Inflammatory macrophage treated with lipopolysaccharide for 1 hour (primary cell): ENCODE results near the gene LGSN.
"Not testable (repeated sequence)": the region's sequence is repeated elsewhere in the genome, so short reads cannot be mapped to it uniquely, and the experiment has no call there.

Experiments
- DNase-seq, 2 donors: peaks; one replicate each; pipeline ENCODE4 v3.0.0-alpha.2; 2020 to 2022

The LGSN gene

GRCh38 chr6:63319939-63320338, at the start of gene LGSN:
LGSN (minus strand) TSS chr6:63319983; CDS start chr6:63319943, 40 bp downstream.
- no peak for DNase-seq

GRCh38 chr6:63368347-63368746, 48.6 kb upstream of the LGSN start:
- no peak for DNase-seq

- not testable (repeated sequence) for DNase-seq
These were observed 42.8 kb upstream of the LGSN start for GRCh38 chr6:63362500-63363120.

- not testable (repeated sequence) for DNase-seq
These were observed 37.6 kb upstream of the LGSN start for GRCh38 chr6:63357384-63357783.

GRCh38 chr6:63355632-63356031, 35.8 kb upstream of the LGSN start:
- DNase-seq, result no peak

- no peak for DNase-seq
These were observed 33.5 kb upstream of the LGSN start for GRCh38 chr6:63353286-63353630.

- DNase-seq, result peak; percentile 90 to 92
These were observed 32.9 kb upstream of the LGSN start for GRCh38 chr6:63352544-63353285.

GRCh38 chr6:63352069-63352543, 32.3 kb upstream of the LGSN start:
- DNase-seq, result peak; percentile 68 to 78

GRCh38 chr6:63349401-63349800, 29.6 kb upstream of the LGSN start:
- DNase-seq, result peak; percentile 45 to 46

GRCh38 chr6:63348836-63349235, 29.1 kb upstream of the LGSN start:
- no peak for DNase-seq

GRCh38 chr6:63347599-63347998, 27.8 kb upstream of the LGSN start:
- DNase-seq, result peak; percentile 47 to 65

GRCh38 chr6:63346217-63346835, 26.5 kb upstream of the LGSN start:
- DNase-seq, result no peak

- no peak for DNase-seq
These were observed 20.6 kb upstream of the LGSN start for GRCh38 chr6:63340351-63340750.

- DNase-seq, result not testable (repeated sequence)
These were observed 14.9 kb upstream of the LGSN start for GRCh38 chr6:63334652-63335051.

GRCh38 chr6:63333440-63333839, 13.7 kb upstream of the LGSN start:
- DNase-seq, result no peak

- not testable (repeated sequence) for DNase-seq
These were observed 6.8 kb upstream of the LGSN start for GRCh38 chr6:63326630-63327029.

- DNase-seq, result no peak
These were observed 3.2 kb upstream of the LGSN start for GRCh38 chr6:63322981-63323380.

- no peak for DNase-seq
These were observed 2.0 kb upstream of the LGSN start for GRCh38 chr6:63321821-63322220.

- no peak for DNase-seq
These were observed 2.1 kb downstream of the LGSN start for GRCh38 chr6:63317641-63318040.

GRCh38 chr6:63316113-63316512, 3.7 kb downstream of the LGSN start:
- DNase-seq, result no peak

GRCh38 chr6:63313111-63313510, 6.7 kb downstream of the LGSN start:
- no peak for DNase-seq

GRCh38 chr6:63307581-63308246, 12.1 kb downstream of the LGSN start:
- peak; percentile 17 to 30 for DNase-seq

GRCh38 chr6:63306420-63306819, 13.4 kb downstream of the LGSN start:
- DNase-seq, result no peak
